ENCODE data around the gene ARRDC3. TPM values are rescaled to one million over a fixed set of nuclear protein-coding genes. Genes with fewer than 3 reads are reported as not detected.
"Not testable (repeated sequence)": the region's sequence is repeated elsewhere in the genome, so short reads cannot be mapped to it uniquely, and the experiment has no call there.

ARRDC3 gene
- total and polyA plus RNA-seq, 2 experiments from 2014 or later = 46.0 to 61.2 TPM

DNA sequence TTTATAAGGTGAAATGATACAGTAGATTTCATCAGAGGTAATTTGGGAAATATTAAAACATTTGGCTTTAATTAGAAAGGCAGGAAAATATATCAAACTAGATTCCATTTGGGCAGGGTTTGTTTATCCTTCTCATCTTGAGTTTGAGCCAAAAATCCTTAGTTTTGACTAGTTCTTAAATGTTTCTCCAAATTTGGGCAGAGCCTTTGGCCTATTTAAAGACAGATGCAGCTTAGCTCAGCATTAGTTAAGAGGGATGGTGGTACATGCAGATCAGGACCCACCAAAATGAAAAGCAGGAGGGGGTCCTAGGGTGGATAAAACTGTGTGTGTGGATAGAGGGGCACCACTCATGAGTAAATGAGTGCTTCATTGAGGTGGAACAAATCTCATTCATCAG, 20.3 kb upstream of the ARRDC3 start:
- Histone ChIP-seq H3K79me2 (ENCODE audit: insufficient read depth) (no peaks in the 10 kb centered on the region), H3K27ac (no peak overlapping the region), H3K9me2 (ENCODE audit: insufficient read depth) (no peaks in the 10 kb centered on the region), H4K20me1 (ENCODE audit: insufficient read depth) (no peaks in the 10 kb centered on the region), H3K4me3 (no peak overlapping the region), H3K9me3 (ENCODE audit: low read depth) (no peaks in the 10 kb centered on the region), H3K36me3 (ENCODE audit: low read depth) (no peaks in the 10 kb centered on the region), H3K4me2 (ENCODE audit: unreplicated experiment) (peak overlapping the region; percentile 44), H2AFZ (peak overlapping the region; percentile 52), H3K4me1 (ENCODE audit: insufficient read depth) (peaks cover 15% of the 10 kb centered on the region), H3F3A (ENCODE audit: insufficient read depth) (no peaks in the 10 kb centered on the region), H3K27me3 (replicated peaks; ENCODE audit: insufficient read depth) (no peaks in the 10 kb centered on the region), H3K9ac (no peak overlapping the region)
- TF ChIP-seq EZH2 (IDR thresholded peaks at IDR 0.05; ENCODE audit: insufficient read depth, poor library complexity, severe bottlenecking) (no peak), EZH2phosphoT487 (IDR thresholded peaks at IDR 0.05; ENCODE audit: insufficient read depth, low read depth) (no peak)
- DNase-seq = peak; percentile 70
- in situ Hi-C loops (cut with MboI) = loop anchor here (25.0 kb wide), 1 partner anchor 541 kb away; no protein-coding TSS in a partner anchor

DNA sequence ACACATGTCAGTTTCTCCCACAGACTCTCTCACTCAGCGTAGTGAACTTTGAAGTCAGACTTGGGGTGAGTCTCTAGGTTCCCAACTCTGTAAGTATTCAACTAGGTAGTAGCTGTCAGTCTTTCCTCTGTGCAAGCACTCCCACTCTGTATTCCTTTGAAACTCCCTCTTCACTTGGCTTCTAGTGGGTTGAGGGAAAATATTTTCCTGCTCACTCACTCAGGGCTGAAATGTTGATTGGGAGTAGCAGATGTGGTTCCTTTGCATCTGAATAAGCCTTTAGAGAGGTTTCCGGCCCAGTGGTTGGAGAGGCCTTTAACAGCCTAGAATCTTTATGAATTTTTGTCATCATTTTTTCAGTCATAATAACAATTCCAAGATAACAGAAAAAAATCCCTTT, 18.1 kb upstream of the ARRDC3 start:
- H3K4me1 ChIP-seq (ENCODE audit: insufficient read depth) = peaks cover 15% of the 10 kb centered on the region
- no peaks in the 10 kb centered on the region for H4K20me1 ChIP-seq (ENCODE audit: insufficient read depth)
- no peak overlapping the region for H3K9ac ChIP-seq
- WGBS, 2 experiments (ENCODE audit: low coverage in 1 of 2, low lambda C conversion rate in 2 of 2, missing lambda C conversion rate in 2 of 2) = 88 to 94% methylated on average over 2 of the region's 2 CpGs
- H3K9me2 ChIP-seq (ENCODE audit: insufficient read depth) = no peaks in the 10 kb centered on the region
- no peak overlapping the region for H3K27ac ChIP-seq
- H3K36me3 ChIP-seq (ENCODE audit: low read depth) = no peaks in the 10 kb centered on the region
- no peaks in the 10 kb centered on the region for H3F3A ChIP-seq (ENCODE audit: insufficient read depth)
- no peaks in the 10 kb centered on the region for H3K9me3 ChIP-seq (ENCODE audit: low read depth)
- in situ Hi-C loops (cut with MboI) = loop anchor here (25.0 kb wide), 1 partner anchor 539 kb away; no protein-coding TSS in a partner anchor
- H3K4me2 ChIP-seq (ENCODE audit: unreplicated experiment) = no peak overlapping the region
- no peak overlapping the region for H3K4me3 ChIP-seq
- H3K27me3 ChIP-seq (replicated peaks; ENCODE audit: insufficient read depth) = no peaks in the 10 kb centered on the region
- DNase-seq = peak; percentile 21
- H2AFZ ChIP-seq = no peak overlapping the region
- TF ChIP-seq EZH2phosphoT487 (IDR thresholded peaks at IDR 0.05; ENCODE audit: insufficient read depth, low read depth) (no peak), EZH2 (IDR thresholded peaks at IDR 0.05; ENCODE audit: insufficient read depth, poor library complexity, severe bottlenecking) (no peak)
- no peaks in the 10 kb centered on the region for H3K79me2 ChIP-seq (ENCODE audit: insufficient read depth)

DNA sequence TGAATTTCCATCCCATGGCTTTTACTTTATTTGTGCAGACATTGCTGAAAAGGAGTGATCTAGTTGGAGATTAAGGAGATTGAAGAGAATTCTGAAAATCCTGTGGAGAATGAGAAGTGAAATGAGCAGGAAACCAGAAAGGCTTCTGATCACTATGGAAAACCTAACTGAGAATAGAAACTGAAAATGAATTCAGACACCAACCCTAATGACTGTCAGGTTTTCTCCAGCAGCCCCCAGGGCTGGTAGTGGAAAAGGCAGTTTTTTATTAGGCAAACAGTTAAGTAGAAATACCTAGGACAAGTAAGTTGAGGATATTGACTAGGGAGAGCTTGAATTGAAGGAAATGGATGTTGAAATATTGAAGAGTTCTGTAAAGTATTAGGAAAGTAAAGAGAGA, 14.7 kb upstream of the ARRDC3 start:
- no peak overlapping the region for H3K4me3 ChIP-seq
- H2AFZ ChIP-seq = no peak overlapping the region
- H3K9ac ChIP-seq = no peak overlapping the region
- no peaks in the 10 kb centered on the region for H3F3A ChIP-seq (ENCODE audit: insufficient read depth)
- no peak for DNase-seq
- H3K9me3 ChIP-seq (ENCODE audit: low read depth) = no peaks in the 10 kb centered on the region
- no peaks in the 10 kb centered on the region for H3K27me3 ChIP-seq (replicated peaks; ENCODE audit: insufficient read depth)
- H3K36me3 ChIP-seq (ENCODE audit: low read depth) = no peaks in the 10 kb centered on the region
- 0 out of 2 replicates have a peak, but pooled peaks cover 3% of the 10 kb centered on the region for H3K4me1 ChIP-seq (ENCODE audit: insufficient read depth)
- H3K27ac ChIP-seq = no peak overlapping the region
- TF ChIP-seq EZH2 (IDR thresholded peaks at IDR 0.05; ENCODE audit: insufficient read depth, poor library complexity, severe bottlenecking) (no peak), EZH2phosphoT487 (IDR thresholded peaks at IDR 0.05; ENCODE audit: insufficient read depth, low read depth) (no peak)
- no peak overlapping the region for H3K4me2 ChIP-seq (ENCODE audit: unreplicated experiment)
- in situ Hi-C loops (cut with MboI) = no loop called here
- H4K20me1 ChIP-seq (ENCODE audit: insufficient read depth) = no peaks in the 10 kb centered on the region
- no peaks in the 10 kb centered on the region for H3K79me2 ChIP-seq (ENCODE audit: insufficient read depth)
- H3K9me2 ChIP-seq (ENCODE audit: insufficient read depth) = no peaks in the 10 kb centered on the region

DNA sequence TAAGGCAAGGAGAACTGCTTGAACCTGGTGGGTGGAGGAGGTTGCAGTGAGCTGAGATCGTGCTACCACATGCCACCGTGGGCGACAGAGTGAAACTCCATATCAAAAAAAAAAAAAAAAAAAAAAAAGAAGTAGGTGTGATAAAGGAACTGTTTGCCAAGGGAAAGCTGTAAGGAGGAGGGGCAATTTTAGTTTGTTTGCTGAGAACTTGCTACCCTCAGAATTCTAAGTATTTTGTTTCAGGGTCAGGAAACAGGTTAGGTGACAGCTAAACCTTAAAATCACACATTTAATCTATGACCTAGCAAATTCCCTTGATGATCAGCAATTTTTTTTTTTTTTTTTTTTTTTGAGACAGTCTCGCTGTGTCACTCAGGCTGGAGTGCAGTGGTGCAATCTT, 7.2 kb upstream of the ARRDC3 start:
- Histone ChIP-seq H3K9me3 (ENCODE audit: low read depth) (no peaks in the 10 kb centered on the region), H2AFZ (no peak overlapping the region), H3K27ac (no peak overlapping the region), H3F3A (ENCODE audit: insufficient read depth) (no peaks in the 10 kb centered on the region), H3K9me2 (ENCODE audit: insufficient read depth) (no peaks in the 10 kb centered on the region), H4K20me1 (ENCODE audit: insufficient read depth) (no peaks in the 10 kb centered on the region), H3K4me1 (ENCODE audit: insufficient read depth) (no peaks in the 10 kb centered on the region), H3K27me3 (replicated peaks; ENCODE audit: insufficient read depth) (no peaks in the 10 kb centered on the region), H3K36me3 (ENCODE audit: low read depth) (no peaks in the 10 kb centered on the region), H3K9ac (no peak overlapping the region), H3K4me3 (no peak overlapping the region), H3K79me2 (ENCODE audit: insufficient read depth) (no peaks in the 10 kb centered on the region), H3K4me2 (ENCODE audit: unreplicated experiment) (no peak overlapping the region)
- no peak for DNase-seq
- in situ Hi-C loops (cut with MboI) = no loop called here
- WGBS, 2 experiments (ENCODE audit: low coverage in 1 of 2, low lambda C conversion rate in 2 of 2, missing lambda C conversion rate in 2 of 2) = 94 to 99% methylated on average over 4 of the region's 4 CpGs
- TF ChIP-seq EZH2phosphoT487 (IDR thresholded peaks at IDR 0.05; ENCODE audit: insufficient read depth, low read depth) (no peak), EZH2 (IDR thresholded peaks at IDR 0.05; ENCODE audit: insufficient read depth, poor library complexity, severe bottlenecking) (no peak)

DNA sequence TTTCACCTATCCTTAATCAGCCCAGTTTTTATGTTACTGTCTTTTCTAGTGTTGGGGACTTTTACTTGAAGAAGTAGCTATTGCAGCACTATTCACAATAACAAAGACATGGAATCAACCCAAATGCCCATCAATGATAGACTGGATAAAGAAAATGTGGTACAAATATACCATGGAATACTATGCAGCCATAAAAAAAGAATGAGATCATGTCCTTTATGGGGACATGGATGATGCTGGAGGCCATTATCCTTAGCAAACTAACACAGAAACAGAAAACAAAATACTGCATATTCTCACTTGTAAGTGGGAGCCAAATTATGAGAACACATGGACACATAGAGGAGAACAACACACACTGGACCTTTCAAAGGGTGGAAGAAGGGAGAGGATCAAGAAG, 6.4 kb upstream of the ARRDC3 start:
- H3K4me3 ChIP-seq; H2AFZ ChIP-seq; H3K27me3 ChIP-seq (replicated peaks; ENCODE audit: insufficient read depth); H3K27ac ChIP-seq; H3K36me3 ChIP-seq (ENCODE audit: low read depth); H3K9me3 ChIP-seq (ENCODE audit: low read depth); H3K4me2 ChIP-seq (ENCODE audit: unreplicated experiment); H4K20me1 ChIP-seq (ENCODE audit: insufficient read depth); DNase-seq; H3K4me1 ChIP-seq (ENCODE audit: insufficient read depth); H3K9me2 ChIP-seq (ENCODE audit: insufficient read depth); H3K9ac ChIP-seq; H3F3A ChIP-seq (ENCODE audit: insufficient read depth); H3K79me2 ChIP-seq (ENCODE audit: insufficient read depth): not testable (repeated sequence)
- in situ Hi-C loops (cut with MboI) = loop anchor here (5.0 kb wide), 2 partner anchors 287 to 452 kb away; no protein-coding TSS in a partner anchor
